Stimulated activated CD4-positive, alpha-beta T cell treated with anti-CD3 and anti-CD28 coated beads, Interleukin-4, amount 100 ng/mL, for 1 hour (primary cell): Measurements from ENCODE around the gene QRFP.

ENCODE experiments used
- DNase-seq: peaks from one replicate; pipeline ENCODE4 v3.0.0-alpha.2; 2020

QRFP gene

GRCh38 chr9:130903194-130904069, 6.8 kb upstream of the QRFP start:
- DNase-seq, result no peak

GRCh38 chr9:130902204-130903185, 5.9 kb upstream of the QRFP start:
- no peak for DNase-seq

GRCh38 chr9:130901498-130902203, 5.0 kb upstream of the QRFP start:
- DNase-seq, result no peak

GRCh38 chr9:130900701-130901497, 4.3 kb upstream of the QRFP start:
- DNase-seq, result no peak

GRCh38 chr9:130899051-130899748, 2.6 kb upstream of the QRFP start:
- DNase-seq, result no peak

GRCh38 chr9:130898552-130898852, 1.9 kb upstream of the QRFP start:
- DNase-seq, result no peak

GRCh38 chr9:130897848-130898551, 1.4 kb upstream of the QRFP start:
- no peak for DNase-seq

- DNase-seq, result no peak
Observed at GRCh38 chr9:130897105-130897751, 616 bp upstream of the QRFP start.

- DNase-seq, result no peak
Observed at GRCh38 chr9:130895481-130896232, 955 bp downstream of the QRFP start.

- DNase-seq, result no peak
Observed at GRCh38 chr9:130895038-130895437, 1.6 kb downstream of the QRFP start.

- no peak for DNase-seq
Observed at GRCh38 chr9:130894546-130894945, 2.1 kb downstream of the QRFP start.

GRCh38 chr9:130893341-130894101, 3.1 kb downstream of the QRFP start:
- DNase-seq, result no peak

GRCh38 chr9:130892477-130893304, 3.9 kb downstream of the QRFP start:
- DNase-seq, result no peak

- DNase-seq, result no peak
Observed at GRCh38 chr9:130891688-130892476, 4.7 kb downstream of the QRFP start.

- no peak for DNase-seq
Observed at GRCh38 chr9:130890870-130891687, 5.5 kb downstream of the QRFP start.

- DNase-seq, result no peak
Observed at GRCh38 chr9:130890124-130890523, 6.5 kb downstream of the QRFP start.
